CD4-positive, alpha-beta T cell treated with Interleukin-10 for 1 hour (primary cell): ENCODE results near the gene SIVA1.

Experiments used
- DNase-seq: peaks from one replicate; pipeline ENCODE4 v3.0.0-alpha.2; 2020

Gene SIVA1

GRCh38 chr14:104752735-104753527 lies at the start of gene SIVA1:
Gene SIVA1, plus strand, starts transcription at chr14:104753147. Its CDS starts 55 bp downstream, at chr14:104753202.
- peak; percentile 99 for DNase-seq

- no peak for DNase-seq
Observed at GRCh38 chr14:104703269-104703668, 49.7 kb upstream of the SIVA1 start.

GRCh38 chr14:104704252-104704651 lies 48.7 kb upstream of the SIVA1 start:
- no peak for DNase-seq

- no peak for DNase-seq
Observed at GRCh38 chr14:104705340-104706047, 47.5 kb upstream of the SIVA1 start.

- DNase-seq, result no peak
Observed at GRCh38 chr14:104706733-104707607, 46.0 kb upstream of the SIVA1 start.

GRCh38 chr14:104707608-104708595 lies 45.0 kb upstream of the SIVA1 start:
- DNase-seq, result no peak

- peak; percentile 76 for DNase-seq
Observed at GRCh38 chr14:104708606-104709268, 44.2 kb upstream of the SIVA1 start.

- DNase-seq, result no peak
Observed at GRCh38 chr14:104709387-104710039, 43.4 kb upstream of the SIVA1 start.

GRCh38 chr14:104710071-104710735 lies 42.7 kb upstream of the SIVA1 start:
- DNase-seq, result no peak

- DNase-seq, result no peak
Observed at GRCh38 chr14:104712881-104713734, 39.8 kb upstream of the SIVA1 start.

GRCh38 chr14:104714066-104714465 lies 38.9 kb upstream of the SIVA1 start:
- DNase-seq, result no peak

GRCh38 chr14:104714681-104715080 lies 38.3 kb upstream of the SIVA1 start:
- no peak for DNase-seq

GRCh38 chr14:104715416-104715815 lies 37.5 kb upstream of the SIVA1 start:
- no peak for DNase-seq

- no peak for DNase-seq
Observed at GRCh38 chr14:104715871-104716270, 37.1 kb upstream of the SIVA1 start.

- no peak for DNase-seq
Observed at GRCh38 chr14:104717137-104717536, 35.8 kb upstream of the SIVA1 start.

- no peak for DNase-seq
Observed at GRCh38 chr14:104717646-104718045, 35.3 kb upstream of the SIVA1 start.

- no peak for DNase-seq
Observed at GRCh38 chr14:104718147-104718546, 34.8 kb upstream of the SIVA1 start.

- DNase-seq, result no peak
Observed at GRCh38 chr14:104718871-104719270, 34.1 kb upstream of the SIVA1 start.

GRCh38 chr14:104719343-104719742 lies 33.6 kb upstream of the SIVA1 start:
- DNase-seq, result no peak
